LHCN-M2 (cell line): Measurements from ENCODE around the gene LRRC56. TPM values are rescaled to one million over a fixed set of nuclear protein-coding genes. Genes with fewer than 3 reads are reported as not detected.

Experiments used
- DNase-seq: peaks from one replicate; pipeline ENCODE4 v3.0.0-alpha.2; 2012; ENCODE audit warnings: low read depth
- total RNA-seq: library from RNA; depleted of rRNA; stranded (reverse); fragments of >200 nt; gene quantifications from 2 replicates; pipeline ENCODE4 v1.2.3, GENCODE V29; 2014

The LRRC56 gene
- total RNA-seq, 1 experiment from 2014 or later = 0.17 TPM

DNA sequence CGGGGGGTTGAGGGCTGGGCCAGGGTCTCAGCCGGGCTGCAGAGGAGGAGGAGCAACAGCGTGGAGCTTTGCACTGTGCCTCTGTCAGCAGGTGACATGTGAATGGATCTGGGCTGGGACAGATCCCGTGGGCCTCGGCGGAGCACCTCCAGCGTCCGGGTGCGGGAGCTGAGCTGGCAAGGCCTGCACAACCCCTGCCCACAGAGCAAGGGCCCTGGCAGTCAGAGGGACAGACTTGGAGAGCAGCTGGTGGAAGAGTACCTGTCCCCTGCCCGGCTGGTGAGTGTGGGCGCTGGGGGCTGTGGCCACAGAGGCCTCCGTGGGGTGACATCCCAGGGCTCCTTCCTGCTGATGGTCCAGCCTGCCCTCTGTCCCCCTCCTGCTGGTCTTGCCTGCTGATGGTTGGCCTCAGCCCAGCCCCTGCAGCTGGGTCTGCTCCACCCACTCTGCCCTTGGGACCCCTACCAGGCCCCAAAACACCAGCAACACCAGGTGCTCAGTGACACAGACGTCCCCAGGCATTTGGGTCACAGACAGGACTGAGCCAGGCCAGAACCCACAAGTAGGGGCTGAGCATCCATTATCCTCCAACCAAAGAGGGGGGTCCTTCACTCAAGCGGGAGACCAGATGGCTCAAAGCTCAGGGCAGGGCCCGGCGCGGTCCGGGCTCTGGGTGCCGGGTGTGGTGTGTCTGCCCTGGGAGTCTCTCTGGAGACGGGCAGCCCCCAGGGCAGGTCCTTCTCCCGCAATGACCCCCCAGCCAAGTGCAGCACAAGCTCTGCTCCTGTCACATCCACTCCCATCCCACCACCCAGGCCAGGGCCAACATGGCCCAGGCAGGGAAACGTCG, 3.5 kb downstream of the LRRC56 start:
- DNase-seq = no peak

DNA sequence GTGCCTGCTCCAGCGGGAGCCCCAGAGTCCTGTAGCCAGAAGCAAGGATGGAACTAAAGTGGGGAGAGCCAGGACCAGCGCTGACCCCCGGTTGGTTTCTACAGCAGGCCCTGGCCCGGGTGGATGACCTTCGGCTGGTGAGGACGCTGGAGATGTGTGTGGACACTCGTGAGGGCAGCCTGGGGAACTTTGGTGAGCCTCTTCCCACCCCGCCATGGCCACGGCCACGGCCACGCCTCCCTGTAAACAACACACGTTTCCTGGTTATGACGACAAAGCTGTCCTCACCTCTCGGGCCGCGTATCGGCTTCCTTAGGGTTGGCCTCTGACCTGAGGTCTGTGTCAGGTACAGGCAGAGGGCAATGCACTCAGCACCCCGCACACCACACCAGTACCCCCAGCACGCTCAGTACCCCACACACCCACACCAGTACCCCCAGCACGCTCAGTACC, 4.1 kb downstream of the LRRC56 start:
- no peak for DNase-seq

DNA sequence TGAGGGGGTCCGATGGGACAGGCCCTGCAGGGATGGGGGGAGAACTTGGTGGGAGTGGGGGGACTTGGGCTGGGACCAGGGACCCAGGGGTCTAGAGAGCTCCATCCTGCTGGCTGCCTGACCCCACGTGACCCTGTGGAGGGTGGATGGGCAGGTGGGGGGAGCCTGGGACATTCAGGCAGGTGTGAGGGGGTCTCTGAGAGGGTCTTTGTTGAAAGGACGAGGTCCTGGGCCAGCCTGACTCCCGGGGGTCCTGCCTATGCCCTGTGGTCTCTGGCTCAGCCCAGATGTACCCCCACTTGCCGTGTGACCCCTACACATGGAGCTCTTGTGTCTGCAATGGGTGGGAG, 7.5 kb downstream of the LRRC56 start:
- no peak for DNase-seq

DNA sequence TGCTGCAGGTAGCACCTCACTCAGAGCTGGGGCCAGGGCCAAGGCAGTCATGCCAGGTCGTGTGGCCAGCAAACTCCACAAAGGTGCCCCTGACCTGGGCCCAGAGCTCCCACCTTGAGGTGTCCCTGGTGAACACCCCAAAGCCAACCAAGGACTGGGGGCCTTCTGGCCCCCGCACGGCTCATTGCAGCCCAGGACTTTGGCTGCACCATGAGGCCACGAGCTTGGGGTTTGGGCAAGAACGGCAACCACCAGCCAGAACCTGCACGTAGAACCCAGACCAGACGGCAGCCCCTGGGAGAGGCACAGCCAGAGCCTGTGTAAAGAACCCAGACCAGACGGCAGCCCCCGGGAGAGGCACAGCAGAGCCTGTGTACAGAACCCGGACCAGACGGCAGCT, 7.8 kb downstream of the LRRC56 start:
- DNase-seq = no peak

GRCh38 chr11:548700-549603, 11.6 kb downstream of the LRRC56 start:
- DNase-seq = no peak

GRCh38 chr11:550021-550745, 12.9 kb downstream of the LRRC56 start:
- no peak for DNase-seq

GRCh38 chr11:550746-551085, 13.4 kb downstream of the LRRC56 start:
- DNase-seq = no peak

- no peak for DNase-seq
Measured at GRCh38 chr11:551131-551530, 13.8 kb downstream of the LRRC56 start.

- no peak for DNase-seq
Measured at GRCh38 chr11:551596-551995, 14.3 kb downstream of the LRRC56 start.

DNA sequence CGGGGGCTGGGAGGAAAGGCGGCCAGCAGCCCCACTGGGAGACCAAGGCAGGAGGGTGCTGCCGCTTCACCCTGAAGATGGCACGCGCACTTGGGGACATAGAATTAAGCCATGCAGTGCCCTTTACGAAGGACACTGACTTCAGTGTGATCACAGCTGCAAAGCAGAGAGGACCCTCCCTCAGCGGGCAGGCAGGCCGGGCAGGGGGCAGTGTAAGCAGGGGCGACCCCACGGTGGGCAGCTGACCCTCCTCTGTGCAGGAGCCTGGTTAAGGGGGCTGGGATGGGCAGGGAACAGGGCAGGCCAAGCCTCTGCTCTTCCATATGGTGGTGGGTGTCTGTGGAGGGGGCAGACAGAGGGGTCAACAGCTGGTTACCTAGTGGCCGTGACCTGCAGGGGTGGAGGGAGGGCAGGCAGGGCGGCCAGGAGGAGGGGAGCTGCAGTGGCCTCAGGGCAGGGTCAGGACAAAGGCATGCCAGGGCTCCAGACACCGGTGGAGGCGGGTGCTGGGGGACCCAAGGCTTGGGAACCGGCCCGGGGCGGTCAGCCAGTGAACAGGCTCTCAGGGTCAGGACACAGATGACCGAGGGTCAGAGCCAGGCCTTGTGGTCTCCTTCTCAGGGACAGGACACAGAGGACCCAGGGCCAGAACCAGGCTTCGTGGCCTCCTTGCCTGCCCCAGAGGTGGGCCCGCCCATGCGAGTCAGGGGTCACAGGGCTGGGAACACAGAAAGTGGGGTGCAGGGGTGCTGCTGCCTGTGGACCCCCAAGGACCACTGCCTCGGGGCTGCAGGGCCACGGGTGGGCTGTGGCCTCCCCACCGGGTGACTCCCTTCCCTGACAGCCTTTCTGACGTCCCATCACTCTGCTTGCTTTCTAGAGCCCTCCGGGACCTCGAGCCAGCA, 16.0 kb downstream of the LRRC56 start:
- DNase-seq = no peak

DNA sequence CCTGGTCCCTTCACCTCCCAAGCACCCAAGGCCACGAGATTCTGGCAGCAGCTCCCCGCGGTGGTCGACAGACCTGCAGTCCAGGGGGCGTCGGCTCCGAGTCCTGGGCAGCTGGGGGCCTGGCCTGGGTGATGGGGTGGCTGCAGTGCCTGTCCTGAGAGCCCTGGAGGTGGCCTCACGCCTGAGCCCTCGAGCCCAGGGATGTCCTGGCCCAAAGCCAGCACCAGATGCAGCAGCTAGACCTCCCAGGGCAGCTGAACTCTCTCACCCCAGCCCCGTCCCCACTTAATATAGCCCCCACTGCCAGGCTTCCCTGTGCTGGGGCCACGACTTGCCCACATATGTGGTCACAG, 16.6 kb downstream of the LRRC56 start:
- no peak for DNase-seq

- DNase-seq = no peak
Measured at GRCh38 chr11:554428-555226, 17.3 kb downstream of the LRRC56 start.

- DNase-seq = no peak
Measured at GRCh38 chr11:555227-555779, 18.0 kb downstream of the LRRC56 start.

DNA sequence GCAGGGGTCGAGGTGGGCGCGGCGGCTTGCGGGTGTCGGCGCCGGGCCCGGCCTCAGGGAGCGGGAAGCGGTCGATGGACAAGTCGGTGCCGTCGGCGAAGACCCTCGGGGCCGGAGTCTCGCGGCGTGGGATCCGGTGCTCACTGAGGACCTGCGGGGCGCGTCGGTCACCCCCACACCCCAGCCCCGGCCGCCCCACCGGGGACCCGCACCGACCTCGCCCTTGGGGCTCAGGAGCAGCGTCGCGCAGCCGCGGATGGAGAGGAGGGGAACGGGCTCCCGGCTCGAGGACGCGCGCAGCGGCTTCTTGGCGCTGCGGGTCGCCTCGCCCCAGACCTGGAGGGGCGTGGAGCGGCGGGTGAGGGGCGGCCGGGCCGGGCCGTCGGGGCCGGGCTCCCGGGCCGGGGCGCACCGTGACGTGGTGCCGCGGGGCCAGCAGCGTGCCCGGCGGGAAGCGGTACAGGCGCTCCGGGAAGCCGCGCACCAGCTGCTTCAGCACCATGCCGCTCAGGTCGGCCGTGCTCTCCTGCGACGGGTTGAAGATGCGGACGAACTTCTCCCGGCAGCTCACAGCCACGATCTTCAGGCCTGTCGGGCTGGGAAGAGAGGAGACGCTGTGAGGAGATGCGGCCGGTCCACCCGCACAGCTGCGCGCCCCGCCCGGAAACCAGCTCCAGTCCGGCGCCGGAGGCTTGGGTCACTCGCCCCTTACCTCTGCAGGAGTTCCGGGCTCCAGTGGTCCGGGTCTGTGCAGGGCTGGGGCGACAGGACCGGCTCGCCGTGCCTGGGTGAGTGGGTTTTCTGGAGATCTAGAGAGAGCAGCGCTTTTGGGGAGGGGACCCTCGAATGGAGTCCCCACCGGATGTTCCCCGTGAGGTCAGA, 18.7 kb downstream of the LRRC56 start:
- no peak for DNase-seq

- no peak for DNase-seq
Measured at GRCh38 chr11:556662-557256, 19.4 kb downstream of the LRRC56 start.

- DNase-seq = no peak
Measured at GRCh38 chr11:557328-558132, 20.2 kb downstream of the LRRC56 start.

DNA sequence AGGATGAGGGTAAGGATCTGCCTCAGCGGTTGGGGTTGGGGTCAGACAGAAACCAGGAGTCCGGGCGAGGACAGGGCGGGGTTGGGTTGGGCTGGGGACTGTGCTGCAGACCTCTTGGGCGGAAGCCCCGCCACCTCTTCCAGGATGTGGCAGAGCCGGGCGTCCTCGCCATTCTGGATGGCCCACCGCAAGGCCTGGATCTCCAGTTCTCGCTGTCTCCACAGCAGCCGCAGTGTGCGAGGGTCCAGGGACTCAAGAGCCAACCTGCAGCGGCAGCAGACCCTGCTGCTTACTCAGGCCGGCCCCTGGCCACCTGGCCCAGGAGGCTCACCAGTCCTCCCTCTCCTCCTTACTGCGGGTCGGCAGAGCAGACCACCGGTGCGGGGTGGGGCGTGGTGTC, 21.2 kb downstream of the LRRC56 start:
- DNase-seq = no peak
